Measurements from ENCODE around the gene ENTPD2. TPM values are rescaled to one million over a fixed set of nuclear protein-coding genes. Genes with fewer than 3 reads are reported as not detected.

The ENTPD2 gene
- total and polyA plus RNA-seq, 2 donors (not counting 1 experiment from before 2014, with no cell fraction given) = not detected

- DNase-seq (no peak), ATAC-seq (ENCODE audit: low read depth) (no peak)
- H3K9me3 ChIP-seq (ENCODE audit: control extremely low read depth in 1 of 3, control insufficient read depth in 2 of 3, insufficient read depth in 1 of 3, low read length in 2 of 3) = no peaks in the 10 kb centered on the region
- no peak overlapping the region for H3K4me3 Mint-ChIP-seq
- POLR2A ChIA-PET = no interaction called here
- H3K27ac ChIP-seq (ENCODE audit: low read length in 2 of 2) = no peak overlapping the region
- H3K4me1 Mint-ChIP-seq = peaks cover 3% of the 10 kb centered on the region
- no peak overlapping the region for H3K27ac Mint-ChIP-seq
- H2AFZ ChIP-seq (ENCODE audit: insufficient read depth, low read depth, low read length, poor library complexity, severe bottlenecking) = no peak overlapping the region
- intact Hi-C loops (cut with micrococcal nuclease) = no loop called here
- no peaks in the 10 kb centered on the region for H4K20me1 ChIP-seq (ENCODE audit: control insufficient read depth, insufficient read depth, low read length, poor library complexity, severe bottlenecking)
- no peaks in the 10 kb centered on the region for H3K9me3 Mint-ChIP-seq (ENCODE audit: insufficient read depth)
- no peak overlapping the region for H3K9ac ChIP-seq (ENCODE audit: low read length)
- peaks cover 4% of the 10 kb centered on the region for H3K27me3 Mint-ChIP-seq
- H3K4me3 ChIP-seq (ENCODE audit: control extremely low read depth in 1 of 5, extremely low read depth in 1 of 5, insufficient read depth in 1 of 5, low read depth in 2 of 5, low read length in 4 of 5) = no peak overlapping the region
- TF ChIP-seq CTCF (IDR thresholded peaks at IDR 0.05) (no peak), EZH2 (IDR thresholded peaks at IDR 0.05; ENCODE audit: borderline replicate concordance, insufficient read depth, low read depth, low read length, poor library complexity, severe bottlenecking) (no peak)
- peaks cover 0 to 6% of the 10 kb centered on the region in 2 donors for H3K4me1 ChIP-seq (ENCODE audit: control insufficient read depth in 2 of 2, insufficient read depth in 2 of 2, low read length in 2 of 2)
- CTCF ChIA-PET = interaction anchor here (1.2 to 3.5 kb wide), 3 partner anchors 30 to 274 kb away, joined by 3 to 20 read pairs (median 12); no protein-coding TSS in a partner anchor
- no peaks in the 10 kb centered on the region for H3K27me3 ChIP-seq (replicated peaks in 1 of 4; ENCODE audit: control extremely low read depth in 1 of 4, control insufficient read depth in 3 of 4, insufficient read depth in 4 of 4, low read length in 3 of 4)
- H3K36me3 ChIP-seq (replicated peaks in 1 of 2; ENCODE audit: control extremely low read depth in 1 of 2, control insufficient read depth in 1 of 2, extremely low read depth in 1 of 2, insufficient read depth in 2 of 2, low read length in 1 of 2) = no peaks in the 10 kb centered on the region
- WGBS (ENCODE audit: insufficient coverage) = 88% methylated on average over 12 of the region's 15 CpGs
- no peak overlapping the region for H3K4me2 ChIP-seq (replicated peaks; ENCODE audit: low read depth, low read length, poor library complexity, severe bottlenecking)
- no peaks in the 10 kb centered on the region for H3K79me2 ChIP-seq (ENCODE audit: control insufficient read depth, insufficient read depth, low read length)
Measured at GRCh38 chr9:137062384-137062783, 8.5 kb upstream of the ENTPD2 start.

- no peak for DNase-seq
- Histone ChIP-seq H3K9ac (ENCODE audit: low read length) (no peak overlapping the region), H3K4me2 (replicated peaks; ENCODE audit: low read depth, low read length, poor library complexity, severe bottlenecking) (no peak overlapping the region), H3K4me1 (ENCODE audit: control insufficient read depth in 2 of 2, insufficient read depth in 2 of 2, low read length in 2 of 2) (peaks cover under 1% of the 10 kb centered on the region in 2 donors), H4K20me1 (ENCODE audit: control insufficient read depth, insufficient read depth, low read length, poor library complexity, severe bottlenecking) (no peaks in the 10 kb centered on the region), H3K9me3 (ENCODE audit: control extremely low read depth in 1 of 3, control insufficient read depth in 2 of 3, insufficient read depth in 1 of 3, low read length in 2 of 3) (peaks cover 0 to 4% (median 0%) of the 10 kb centered on the region in 3 donors), H2AFZ (ENCODE audit: insufficient read depth, low read depth, low read length, poor library complexity, severe bottlenecking) (no peak overlapping the region), H3K27me3 (replicated peaks in 1 of 4; ENCODE audit: control extremely low read depth in 1 of 4, control insufficient read depth in 3 of 4, insufficient read depth in 4 of 4, low read length in 3 of 4) (peaks cover 0 to 8% (median under 1%) of the 10 kb centered on the region in 4 experiments), H3K79me2 (ENCODE audit: control insufficient read depth, insufficient read depth, low read length) (no peaks in the 10 kb centered on the region), H3K36me3 (replicated peaks in 1 of 2; ENCODE audit: control extremely low read depth in 1 of 2, control insufficient read depth in 1 of 2, extremely low read depth in 1 of 2, insufficient read depth in 2 of 2, low read length in 1 of 2) (no peaks in the 10 kb centered on the region), H3K4me3 (ENCODE audit: control extremely low read depth in 1 of 5, extremely low read depth in 1 of 5, insufficient read depth in 1 of 5, low read depth in 2 of 5, low read length in 4 of 5) (no peak overlapping the region), H3K27ac (ENCODE audit: low read length in 2 of 2) (no peak overlapping the region)
- ATAC-seq (ENCODE audit: low read depth) = no peak
- no peaks in the 10 kb centered on the region for H3K9me3 Mint-ChIP-seq (ENCODE audit: insufficient read depth)
- ChIA-PET CTCF (interaction anchor here (1.0 to 4.9 kb wide), 4 partner anchors 9 to 164 kb away, joined by 3 to 22 read pairs (median 12); partner anchors contain the start of gene NPDC1), POLR2A (interaction anchor here (0.6 kb wide), 1 partner anchor 188 kb away, joined by 8 read pairs; no protein-coding TSS in a partner anchor)
- H3K4me1 Mint-ChIP-seq = no peaks in the 10 kb centered on the region
- H3K27me3 Mint-ChIP-seq = no peaks in the 10 kb centered on the region
- intact Hi-C loops (cut with micrococcal nuclease) = no loop called here
- 71% methylated on average over 9 of the region's 9 CpGs for WGBS (ENCODE audit: insufficient coverage)
- no peak overlapping the region for H3K4me3 Mint-ChIP-seq
- H3K27ac Mint-ChIP-seq = no peak overlapping the region
- no peak for TF ChIP-seq EZH2 (IDR thresholded peaks at IDR 0.05; ENCODE audit: borderline replicate concordance, insufficient read depth, low read depth, low read length, poor library complexity, severe bottlenecking)
- no peak for TF ChIP-seq CTCF (IDR thresholded peaks at IDR 0.05)
Measured at GRCh38 chr9:137058521-137059234, 4.8 kb upstream of the ENTPD2 start.
